Left cardiac atrium (tissue), 4 donors: ENCODE data around the gene IL36B. TPM values are rescaled to one million over a fixed set of nuclear protein-coding genes. Genes with fewer than 3 reads are reported as not detected.
"Not testable (repeated sequence)": the region's sequence is repeated elsewhere in the genome, so short reads cannot be mapped to it uniquely, and the experiment has no call there.

Experiments
- ATAC-seq, 2 donors: fragments of 200-7000 bp; cut with Tn5 transposase; one replicate each; pipeline ENCODE4 v1.9.1; 2020; ENCODE audit warnings: mild to moderate bottlenecking in 2 of 2, moderate library complexity in 2 of 2
- DNase-seq: peaks from one replicate; pipeline ENCODE4 v3.0.0-alpha.2; 2020
- intact Hi-C, 2 donors: fragments of 100-400 bp; cut with DNase I; formaldehyde crosslinking; loops; one replicate each; pipeline versions ENCODE4 v1.14.1 to v1.15.1; 2022 to 2023
- long read RNA-seq: library from polyadenylated mRNA; unstranded; transcript quantifications from one replicate; pipeline ENCODE4 v2.0.0, GENCODE V29; 2021
- total RNA-seq, 2 donors: library from RNA; stranded (reverse); fragmentation: NEBNext Ultra II Directional; extraction: Animal tissue kit (Norgen Biotek cat#: 25700); gene quantifications; one replicate each; pipeline ENCODE4 v1.2.1, GENCODE V29; 2021
- donor health status: DM: no; HTN: yes; CAD: no.
- donor health status: DM: no; HTN: yes; CAD: no; lungs with severe emphysema.
- donor health status: DM: yes; HTN: yes; CAD: no.
- donor health status: Dilated cardiomyopathy.

Gene IL36B
- not detected for total RNA-seq
- long read RNA-seq: 0 reads

DNA sequence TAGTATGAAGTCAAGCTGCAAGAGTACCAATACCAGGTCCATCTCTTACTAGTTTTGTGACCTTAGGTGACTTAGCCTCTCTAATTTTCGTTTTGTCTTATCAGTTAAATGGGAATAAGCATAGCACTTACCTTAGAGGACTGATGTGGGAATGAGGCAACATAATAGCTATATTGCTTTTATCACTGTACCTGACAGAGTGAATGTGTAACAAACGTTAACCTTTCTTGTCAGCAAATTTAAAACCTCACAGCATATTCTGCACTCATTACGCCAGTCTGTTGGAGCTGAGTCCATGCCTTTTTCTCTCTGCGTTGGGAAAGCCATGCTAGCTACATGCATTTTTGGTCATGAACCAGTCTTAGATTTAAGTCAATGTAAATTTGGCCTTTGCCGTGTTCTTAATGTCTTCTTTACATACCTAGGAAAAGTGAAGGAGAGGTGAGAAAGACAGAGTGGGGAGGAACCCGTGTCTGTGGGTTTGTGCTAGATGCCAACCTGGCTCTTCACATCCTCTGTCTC is at the start of gene IL36B:
TSS of gene IL36B (minus strand) at position 472 of the 522 bp plus-strand sequence.
- ATAC-seq (no peak), DNase-seq (no peak)
- intact Hi-C loops: no loop called here

DNA sequence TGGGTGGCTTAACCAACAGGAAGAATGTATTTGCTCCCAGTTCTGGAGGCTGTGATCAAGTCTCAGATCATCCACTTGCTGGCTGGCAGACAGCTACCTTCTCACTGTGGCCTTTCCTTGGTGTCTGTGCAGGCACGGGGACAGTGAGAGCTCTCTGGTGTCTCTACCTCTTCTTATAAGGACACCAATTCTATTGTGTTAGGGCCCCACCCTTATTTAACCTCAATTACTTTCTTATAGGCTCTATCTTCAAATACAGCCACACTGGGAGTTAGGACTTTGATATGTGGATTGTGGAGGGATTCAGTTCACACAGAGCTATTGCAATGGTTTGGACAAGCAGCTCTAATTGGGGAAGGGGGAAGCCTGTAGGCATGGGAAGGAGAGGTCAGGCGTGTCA is 49.5 kb upstream of the IL36B start:
- no peak for ATAC-seq
- intact Hi-C loops: no loop called here
- no peak for DNase-seq

DNA sequence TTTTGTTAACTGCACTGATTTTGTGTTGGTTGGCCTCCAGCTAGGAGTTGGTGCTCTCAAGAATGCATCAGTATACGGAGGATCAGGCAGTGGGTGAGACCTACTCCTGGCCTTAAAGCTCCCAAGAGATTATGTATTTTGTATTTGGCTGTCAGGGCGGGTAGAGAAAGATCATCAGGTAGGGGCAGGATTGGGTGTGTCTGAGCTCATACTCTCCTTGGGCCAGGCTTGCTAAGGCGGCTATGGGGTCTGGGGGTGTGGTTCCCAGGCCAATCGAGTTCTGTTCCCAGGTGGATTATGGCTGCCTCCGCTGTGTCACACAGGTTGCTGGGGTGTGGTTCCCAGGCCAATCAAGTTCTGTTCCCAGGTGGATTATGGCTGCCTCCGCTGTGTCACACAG is 45.9 kb upstream of the IL36B start:
- ATAC-seq (no peak), DNase-seq (no peak)
- intact Hi-C loops: no loop called here

DNA sequence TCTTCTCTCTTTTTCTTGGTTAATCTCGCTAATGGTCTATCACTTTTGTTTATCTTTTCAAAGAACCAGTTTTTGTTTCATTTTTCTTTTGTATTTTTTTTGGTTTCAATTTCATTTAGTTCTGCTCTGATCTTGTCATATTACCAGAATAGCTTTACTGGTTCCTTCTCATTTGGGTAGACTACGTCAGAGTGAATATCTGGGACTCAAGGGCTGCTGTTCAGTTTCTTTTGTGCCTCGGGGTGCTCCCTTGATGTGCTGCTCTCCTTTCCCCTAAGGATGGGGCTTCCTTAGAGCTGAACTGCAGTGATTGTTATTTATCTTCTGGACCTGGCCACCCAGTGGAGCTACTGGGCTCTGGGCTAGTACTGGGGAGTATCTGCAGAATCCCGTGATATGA is 45.4 kb upstream of the IL36B start:
- intact Hi-C loops: no loop called here
- ATAC-seq: no peak
- no peak for DNase-seq

DNA sequence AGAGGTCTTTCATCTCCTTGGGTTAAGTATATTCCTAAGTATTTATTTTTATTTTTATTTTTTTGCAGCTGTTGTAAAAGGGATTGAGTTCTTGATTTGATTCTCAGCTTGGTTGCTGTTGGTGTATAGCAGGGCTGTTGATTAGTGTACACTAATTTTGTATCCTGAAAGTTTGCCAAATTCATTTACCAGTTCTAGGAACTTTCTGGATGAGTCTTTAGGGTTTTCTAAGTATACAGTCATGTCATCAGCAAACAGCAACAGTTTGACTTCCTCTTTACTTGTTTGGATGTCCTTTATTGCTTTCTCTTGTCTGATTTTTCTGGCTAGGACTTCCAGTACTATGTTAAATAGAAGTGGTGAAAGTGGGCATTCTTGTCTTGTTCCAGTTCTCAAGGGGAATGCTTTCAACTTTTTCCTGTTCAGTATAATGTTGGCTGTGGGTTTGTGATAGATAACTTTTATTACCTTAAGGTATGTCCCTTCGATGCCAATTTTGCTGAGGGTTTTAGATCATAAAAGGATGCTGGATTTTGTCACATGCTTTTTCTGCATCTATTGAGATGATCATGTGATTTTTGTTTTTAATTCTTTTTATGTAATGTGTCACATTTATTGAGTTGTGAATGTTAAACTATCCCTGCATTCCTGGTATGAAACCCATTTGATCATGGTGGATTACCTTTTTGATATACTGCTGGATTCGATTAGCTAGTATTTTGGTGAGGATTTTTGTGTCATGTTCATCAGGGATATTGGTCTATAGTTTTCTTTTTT is 44.4 kb upstream of the IL36B start:
- ATAC-seq, intact Hi-C loops, DNase-seq: not testable (repeated sequence)

DNA sequence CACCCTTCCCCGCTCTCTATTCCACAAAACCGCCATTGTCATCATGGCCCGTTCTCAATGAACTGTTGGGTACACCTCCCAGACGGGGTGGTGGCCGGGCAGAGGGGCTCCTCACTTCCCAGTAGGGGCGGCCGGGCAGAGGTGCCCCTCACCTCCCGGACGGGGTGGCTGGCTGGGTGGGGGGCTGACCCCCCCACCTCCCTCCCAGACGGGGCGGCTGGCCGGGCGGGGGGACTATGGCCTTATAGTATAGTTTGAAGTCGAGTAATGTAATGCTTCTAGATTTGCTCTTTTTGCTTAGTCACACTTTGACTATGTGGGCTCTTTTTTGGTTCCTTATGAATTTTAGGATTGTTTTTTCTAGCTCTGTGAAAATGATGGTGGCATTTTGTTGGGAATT is 43.6 kb upstream of the IL36B start:
- intact Hi-C loops, DNase-seq, ATAC-seq: not testable (repeated sequence)

DNA sequence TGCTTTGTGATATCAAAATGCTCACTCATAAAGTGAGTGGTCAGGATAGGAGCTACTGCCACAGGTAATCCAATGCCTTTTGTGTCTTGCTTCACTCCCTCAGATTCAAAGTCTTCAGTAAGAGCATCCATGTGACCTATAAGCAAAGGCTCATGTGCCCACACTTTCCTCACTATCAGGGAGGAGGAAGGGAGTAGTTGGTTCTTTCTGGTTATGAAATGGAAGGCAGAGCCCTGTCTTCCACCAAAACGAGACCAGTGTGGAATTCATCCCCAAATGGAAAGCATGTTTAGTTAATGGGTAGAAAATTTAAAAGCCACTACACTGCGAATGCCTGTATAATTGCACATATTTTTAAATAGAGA is 40.9 kb upstream of the IL36B start:
- no peak for ATAC-seq
- no peak for DNase-seq
- intact Hi-C loops: no loop called here

DNA sequence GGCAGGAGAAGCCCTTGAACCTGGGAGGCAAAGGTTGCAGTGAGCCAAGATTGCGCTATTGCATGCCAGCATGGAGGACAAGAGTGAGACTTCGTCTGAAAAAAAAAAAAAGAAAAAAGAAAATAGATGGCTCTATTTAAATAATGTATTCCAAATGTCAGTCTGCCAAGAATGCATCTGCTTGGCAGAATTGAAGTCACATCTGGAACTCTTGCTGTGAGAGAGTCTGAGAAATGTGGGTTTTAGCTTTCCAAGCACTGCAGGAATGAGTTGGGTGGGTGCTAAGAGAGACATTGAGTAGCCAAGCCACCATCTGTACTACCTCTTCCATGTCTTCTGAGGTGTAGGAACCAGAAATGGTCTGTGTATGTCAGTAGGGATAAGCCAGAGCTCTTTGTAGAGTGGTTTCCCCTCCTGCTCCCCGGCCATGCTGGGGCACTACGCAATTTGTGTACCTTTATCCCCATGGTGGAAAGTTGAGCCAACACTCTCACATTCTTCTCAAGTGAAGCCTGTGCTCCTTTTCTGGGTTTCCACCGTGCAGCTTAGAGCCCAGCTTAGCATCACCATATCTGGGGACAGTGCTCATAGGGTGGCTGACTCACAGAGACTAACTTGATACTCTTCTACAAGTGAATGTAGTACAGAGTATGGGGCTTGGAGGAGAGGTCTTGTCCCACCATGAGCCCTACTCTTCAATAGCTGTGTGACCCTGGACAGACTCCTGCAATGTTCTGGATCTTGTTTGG is 40.4 kb upstream of the IL36B start:
- intact Hi-C loops: no loop called here
- DNase-seq: no peak

DNA sequence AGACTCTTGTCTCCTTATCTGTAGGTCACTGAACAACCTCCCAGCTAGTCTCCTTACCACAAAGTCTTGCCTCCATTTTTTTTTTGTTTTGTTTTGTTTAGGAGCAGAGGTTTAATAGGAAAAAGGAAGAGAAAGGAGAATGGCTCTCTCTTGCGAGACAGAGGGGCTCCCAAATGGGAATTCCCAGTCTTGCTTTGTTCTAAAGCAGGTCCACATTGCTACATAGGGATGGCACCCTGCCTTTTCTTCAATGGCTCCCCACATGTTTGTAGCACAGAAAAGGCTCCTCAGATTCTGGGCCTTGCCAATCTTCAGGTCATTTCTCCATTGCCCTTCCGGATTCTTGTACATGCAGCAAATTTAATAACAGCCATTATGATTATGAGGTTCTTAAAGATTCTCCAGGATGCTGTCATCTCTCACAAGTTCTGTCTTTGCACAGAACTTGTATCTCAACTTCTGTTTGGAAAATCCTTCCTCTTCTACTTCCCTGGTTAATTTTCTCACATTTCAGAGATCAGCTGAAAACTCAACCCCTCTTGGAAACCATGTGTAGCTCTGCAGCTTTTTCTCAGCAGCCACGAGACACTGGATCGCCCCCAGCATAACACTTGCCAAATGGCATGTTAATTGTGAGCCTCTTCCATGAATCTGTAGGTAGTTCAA is 38.7 kb upstream of the IL36B start:
- DNase-seq (no peak), ATAC-seq (no peak)
- intact Hi-C loops: no loop called here

More for the DNA sequence above, 40.4 kb upstream of the IL36B start:
- no peak for ATAC-seq

DNA sequence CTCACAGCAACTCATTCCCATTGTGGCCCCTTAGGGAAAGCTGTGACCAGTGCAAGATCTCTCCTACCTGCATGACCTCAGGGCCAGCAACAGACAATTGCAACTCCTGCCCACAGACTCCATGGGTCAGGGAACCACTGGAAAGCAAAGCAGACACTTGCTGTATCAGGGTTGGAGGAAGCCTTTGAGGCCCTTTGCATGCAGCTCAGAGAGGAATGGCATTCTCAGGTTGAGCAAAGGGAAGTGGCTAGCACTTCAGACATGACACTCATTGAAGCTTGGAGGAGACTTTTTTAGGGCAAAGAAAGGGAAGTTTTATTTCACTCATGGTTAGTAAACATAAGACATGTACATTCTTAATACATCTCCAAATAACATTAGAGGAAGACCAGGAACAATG is 37.2 kb upstream of the IL36B start:
- no peak for ATAC-seq
- intact Hi-C loops: no loop called here
- no peak for DNase-seq

DNA sequence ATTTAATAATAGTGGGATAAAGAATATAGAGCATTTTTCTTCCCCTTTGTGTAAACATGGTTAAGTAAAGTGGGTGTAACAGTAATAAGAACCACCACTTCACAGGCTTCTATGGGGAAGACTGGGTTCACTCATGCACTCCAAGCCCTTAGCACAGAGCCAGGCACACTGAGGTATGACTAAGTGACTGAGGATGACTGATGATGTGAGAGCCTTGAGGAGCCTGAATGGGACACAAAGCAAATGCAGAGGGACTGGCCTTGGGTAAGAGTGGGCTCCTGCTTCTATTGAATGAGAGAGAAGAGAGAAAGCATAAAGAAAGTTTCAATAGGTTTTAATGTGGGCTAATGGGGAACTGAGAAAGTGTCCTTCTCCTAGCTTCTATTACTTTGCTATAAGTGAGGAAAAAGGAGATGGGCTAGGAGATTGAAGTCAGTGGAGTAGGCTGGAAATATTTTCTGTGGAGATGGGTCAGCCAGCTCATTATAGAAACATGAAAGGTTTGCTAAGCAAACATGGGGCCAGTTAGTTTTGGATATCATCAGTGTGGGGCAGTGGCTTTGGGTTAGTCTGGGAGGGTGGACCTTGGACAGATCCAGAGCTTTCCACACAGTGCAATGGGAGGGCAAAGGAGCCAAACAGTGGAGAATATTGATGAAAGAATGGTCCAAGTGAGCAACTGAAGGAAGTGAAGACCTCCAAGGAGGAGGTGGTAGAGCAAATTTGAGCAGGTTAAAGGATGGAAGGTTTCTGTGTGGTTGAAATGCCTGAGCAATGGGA is 35.7 kb upstream of the IL36B start:
- ATAC-seq (no peak), DNase-seq (no peak)
- intact Hi-C loops: no loop called here

DNA sequence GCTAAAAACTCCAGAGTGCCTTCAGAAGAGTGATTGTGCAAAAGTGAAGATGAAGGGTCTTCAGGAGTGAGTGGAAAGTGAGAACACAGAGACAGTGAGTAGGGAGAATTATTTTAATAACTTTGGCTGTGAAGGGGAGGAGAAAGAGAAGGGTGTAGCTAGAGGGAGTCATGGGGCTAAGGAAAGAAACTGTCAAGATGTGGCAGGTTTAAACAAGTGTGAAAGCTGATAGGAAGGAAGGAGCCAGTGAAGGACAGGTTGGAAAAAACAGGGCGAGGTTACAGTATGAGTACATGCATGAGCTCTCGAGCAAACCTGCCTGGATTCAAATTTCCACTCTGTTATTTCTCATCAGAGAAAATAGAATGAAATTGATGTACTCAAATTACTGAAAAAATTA is 32.9 kb upstream of the IL36B start:
- intact Hi-C loops: no loop called here
- ATAC-seq (no peak), DNase-seq (no peak)

DNA sequence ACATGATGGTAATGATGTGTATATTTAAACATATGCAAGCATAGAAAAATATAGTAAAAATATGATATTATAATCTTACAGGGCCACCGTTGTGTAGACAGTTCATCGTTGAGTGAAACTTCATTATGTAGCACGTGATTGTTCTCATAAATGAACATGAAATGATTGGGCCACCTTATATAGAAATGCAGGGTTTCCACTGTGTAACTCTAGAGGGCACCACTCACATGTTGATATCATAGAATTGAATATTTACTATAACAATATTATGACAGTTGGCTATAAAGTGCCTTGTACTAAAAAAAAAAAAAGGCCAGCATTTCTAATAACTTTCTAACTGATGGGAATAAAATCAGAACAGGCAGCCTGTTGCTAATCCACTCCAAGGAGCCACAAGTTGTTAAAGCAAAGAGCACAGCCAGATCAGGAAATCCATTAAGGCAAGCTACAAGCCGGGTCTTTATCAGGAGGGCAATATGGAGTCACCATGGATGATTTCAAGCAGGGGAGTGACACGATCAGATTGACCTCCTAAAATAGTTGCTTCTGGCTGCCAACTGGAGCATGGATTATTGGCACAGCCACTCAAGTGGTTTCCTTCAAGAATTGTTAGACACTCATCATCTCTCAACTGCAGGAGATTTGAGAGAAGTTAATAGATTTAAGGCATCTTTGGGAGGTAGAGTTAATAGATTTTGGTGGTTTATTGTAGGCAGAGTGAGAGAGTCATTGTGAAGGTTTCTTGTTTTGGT is 31.8 kb upstream of the IL36B start:
- intact Hi-C loops: loop anchor here in 1 of 2 donors (5.0 kb wide), 1 partner anchor 118 kb away; no protein-coding TSS in a partner anchor
- ATAC-seq (no peak), DNase-seq (no peak)

DNA sequence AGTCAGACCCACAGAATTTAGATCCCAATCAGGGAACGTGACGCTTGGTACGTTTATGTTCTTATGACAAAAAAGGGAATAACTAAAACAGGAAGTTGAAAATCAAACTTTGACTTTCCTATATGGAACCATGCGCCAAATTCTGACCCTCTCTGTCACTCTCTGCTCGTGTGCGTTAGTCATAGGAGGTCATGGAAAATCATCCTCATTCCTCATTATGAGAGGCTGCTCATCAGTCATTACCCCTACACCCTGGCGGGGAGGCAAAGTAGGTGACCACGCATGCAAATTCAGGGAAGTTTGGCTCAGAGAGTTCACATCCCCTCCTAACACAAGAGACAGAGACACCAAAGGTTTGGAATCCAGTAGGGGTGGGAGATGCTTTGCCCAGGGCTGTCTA is 30.6 kb upstream of the IL36B start:
- DNase-seq (no peak), ATAC-seq (no peak)
- intact Hi-C loops: loop anchor here in 1 of 2 donors (5.0 kb wide), 1 partner anchor 119 kb away; no protein-coding TSS in a partner anchor

DNA sequence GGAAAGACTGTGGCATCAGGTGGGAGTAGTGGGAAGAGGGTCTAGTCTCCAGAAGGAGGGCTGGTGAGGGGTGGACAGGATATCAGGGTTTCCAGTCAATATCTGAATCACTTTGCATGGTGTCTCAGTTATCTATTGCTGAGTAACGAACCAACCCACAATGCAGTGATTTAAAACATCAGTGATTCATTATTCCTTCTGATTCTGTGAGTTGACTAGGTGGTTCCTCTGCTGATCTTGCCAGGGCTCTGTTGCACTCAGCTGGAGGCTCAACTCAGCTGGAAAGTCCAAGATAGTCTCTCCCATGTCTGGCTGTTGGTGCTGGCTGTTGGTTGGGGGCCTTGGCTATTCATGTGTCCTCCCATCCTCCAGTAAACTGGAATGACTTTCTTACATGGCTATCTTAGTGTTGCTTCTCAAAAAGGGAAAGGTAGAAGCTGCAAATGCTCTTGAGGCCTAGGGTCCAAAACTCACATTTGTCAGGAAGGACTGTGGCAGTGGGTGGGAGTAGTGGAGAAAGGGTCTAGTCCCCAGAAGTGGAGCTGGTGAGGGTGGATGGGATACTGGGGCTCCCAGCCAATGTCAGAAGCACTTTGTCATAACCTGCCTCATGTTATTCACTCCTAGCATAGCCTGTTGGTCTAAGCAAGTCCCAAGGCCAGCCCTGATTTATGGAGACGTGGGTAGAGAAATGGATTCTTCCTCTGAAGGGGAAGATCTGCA is 29.0 kb upstream of the IL36B start:
- DNase-seq: no peak
- intact Hi-C loops: loop anchor here in 1 of 2 donors (5.0 kb wide), 1 partner anchor 121 kb away; no protein-coding TSS in a partner anchor
- ATAC-seq: no peak

DNA sequence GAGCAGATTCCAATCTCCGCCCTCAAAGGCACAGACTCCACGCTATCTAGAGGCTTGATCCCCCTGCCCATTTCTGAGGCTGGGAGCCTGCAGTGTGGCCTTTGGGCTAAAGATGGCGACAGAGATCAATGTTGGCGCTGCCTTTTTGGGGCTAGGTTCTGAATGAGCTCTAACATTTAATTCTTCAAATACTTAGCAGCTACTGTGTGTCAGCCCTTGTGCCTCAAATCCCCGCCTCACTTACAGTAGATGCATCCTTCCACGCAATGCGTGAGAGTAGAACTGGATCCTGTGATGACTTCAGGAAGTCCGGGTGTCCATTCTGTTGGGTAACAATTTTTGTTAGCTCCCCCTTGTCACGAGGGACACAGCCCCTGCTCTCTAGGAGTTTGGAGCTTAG is 27.5 kb upstream of the IL36B start:
- ATAC-seq (peak; percentile 41 to 42), DNase-seq (no peak)
- intact Hi-C loops: loop anchor here in 1 of 2 donors (5.0 kb wide), 1 partner anchor 122 kb away; no protein-coding TSS in a partner anchor

DNA sequence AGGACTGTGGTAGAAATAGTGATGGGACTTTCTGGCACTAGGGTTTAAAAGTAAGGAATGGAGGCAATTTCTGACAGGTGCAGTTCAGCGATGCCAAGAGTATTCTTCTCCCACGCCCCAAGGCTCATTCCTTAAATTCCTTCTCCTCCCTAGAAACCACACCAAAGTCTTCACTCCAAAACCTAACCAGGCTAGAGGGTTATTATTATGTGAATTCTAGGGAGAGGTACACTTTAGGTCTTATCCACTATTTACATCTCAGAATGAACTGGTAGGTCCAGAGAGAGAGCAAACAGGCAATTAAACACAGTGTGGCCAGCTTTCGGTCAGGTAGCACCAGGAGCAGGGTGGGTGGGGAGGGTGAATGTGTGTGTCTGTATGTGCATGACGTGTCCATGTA is 26.5 kb upstream of the IL36B start:
- intact Hi-C loops: no loop called here
- ATAC-seq (no peak), DNase-seq (no peak)
